ENCODE data around the gene PLGRKT. TPM values are rescaled to one million over a fixed set of nuclear protein-coding genes. Genes with fewer than 3 reads are reported as not detected.
"Not testable (repeated sequence)": the region's sequence is repeated elsewhere in the genome, so short reads cannot be mapped to it uniquely, and the experiment has no call there.

The PLGRKT gene
- 10 to 100 TPM; 50.9 to 86.3 TPM for total RNA-seq
- long read RNA-seq, transcript PLGRKT-201 (6 exons, 932 nt) = major isoform, 51 of 62 reads
- long read RNA-seq, partial matches to known transcripts = 5 of 62 reads
- long read RNA-seq, other reads (novel, unspliced or antisense) = 6 of 62 reads

- ATAC-seq (peak; percentile 92), DNase-seq (peak; percentile 95 to 98)
- intact Hi-C loops (cut with DNase I, micrococcal nuclease) = no loop called here
Observed at GRCh38 chr9:5437254-5438216, at the start of gene PLGRKT. Gene PLGRKT (minus strand): TSS chr9:5437925. CDS start chr9:5431977, 5,948 bp downstream.

- ATAC-seq = no peak
- intact Hi-C loops (cut with DNase I, micrococcal nuclease) = no loop called here
- no peak for DNase-seq
Observed at GRCh38 chr9:5486988-5487387, 49.3 kb upstream of the PLGRKT start.

GRCh38 chr9:5485378-5486085 is 47.8 kb upstream of the PLGRKT start:
- intact Hi-C loops (cut with DNase I, micrococcal nuclease) = no loop called here
- DNase-seq = no peak
- no peak for ATAC-seq

GRCh38 chr9:5483306-5483705 is 45.6 kb upstream of the PLGRKT start:
- intact Hi-C loops (cut with DNase I, micrococcal nuclease) = no loop called here
- ATAC-seq = no peak
- no peak for DNase-seq

- intact Hi-C loops (cut with DNase I, micrococcal nuclease) = no loop called here
- ATAC-seq (no peak), DNase-seq (no peak)
Observed at GRCh38 chr9:5482194-5482593, 44.5 kb upstream of the PLGRKT start.

- intact Hi-C loops (cut with DNase I, micrococcal nuclease) = no loop called here
- ATAC-seq (no peak), DNase-seq (no peak)
Observed at GRCh38 chr9:5481322-5482040, 43.8 kb upstream of the PLGRKT start.

- DNase-seq = no peak
- no peak for ATAC-seq
- intact Hi-C loops (cut with DNase I, micrococcal nuclease) = no loop called here
Observed at GRCh38 chr9:5480919-5481318, 43.2 kb upstream of the PLGRKT start.

GRCh38 chr9:5479994-5480694 is 42.4 kb upstream of the PLGRKT start:
- ATAC-seq (no peak), DNase-seq (no peak)
- intact Hi-C loops (cut with DNase I, micrococcal nuclease) = no loop called here

GRCh38 chr9:5478206-5478605 is 40.5 kb upstream of the PLGRKT start:
- no peak for ATAC-seq
- no peak for DNase-seq
- intact Hi-C loops (cut with DNase I, micrococcal nuclease) = no loop called here

- ATAC-seq; intact Hi-C loops (cut with DNase I, micrococcal nuclease); DNase-seq: not testable (repeated sequence)
Observed at GRCh38 chr9:5475611-5476010, 37.9 kb upstream of the PLGRKT start.

GRCh38 chr9:5470816-5471215 is 33.1 kb upstream of the PLGRKT start:
- no peak for DNase-seq
- no peak for ATAC-seq
- intact Hi-C loops (cut with DNase I, micrococcal nuclease) = no loop called here

- no peak for ATAC-seq
- intact Hi-C loops (cut with DNase I, micrococcal nuclease) = no loop called here
- no peak for DNase-seq
Observed at GRCh38 chr9:5470122-5470521, 32.4 kb upstream of the PLGRKT start.

- intact Hi-C loops (cut with DNase I, micrococcal nuclease) = no loop called here
- ATAC-seq (no peak), DNase-seq (no peak)
Observed at GRCh38 chr9:5468850-5469249, 31.1 kb upstream of the PLGRKT start.

- intact Hi-C loops (cut with DNase I, micrococcal nuclease) = no loop called here
- ATAC-seq = no peak
- DNase-seq = no peak
Observed at GRCh38 chr9:5466766-5467165, 29.0 kb upstream of the PLGRKT start.

GRCh38 chr9:5466005-5466404 is 28.3 kb upstream of the PLGRKT start:
- no peak for ATAC-seq
- DNase-seq = no peak
- intact Hi-C loops (cut with DNase I, micrococcal nuclease) = no loop called here

- intact Hi-C loops (cut with DNase I, micrococcal nuclease) = not testable (repeated sequence)
Observed at GRCh38 chr9:5464831-5465330, 27.2 kb upstream of the PLGRKT start.

GRCh38 chr9:5460157-5460556 is 22.4 kb upstream of the PLGRKT start:
- ATAC-seq = no peak
- DNase-seq = no peak
- intact Hi-C loops (cut with DNase I, micrococcal nuclease) = no loop called here

More at GRCh38 chr9:5464831-5465330, 27.2 kb upstream of the PLGRKT start:
- not testable (repeated sequence) for ATAC-seq, DNase-seq

- intact Hi-C loops (cut with DNase I, micrococcal nuclease) = loop anchor here in 1 of 2 donors (10.0 kb wide), 1 partner anchor 135 kb away; no protein-coding TSS in a partner anchor
- no peak for DNase-seq
- ATAC-seq = no peak
Observed at GRCh38 chr9:5459289-5459829, 21.6 kb upstream of the PLGRKT start.

Measured in left colon (tissue), 2 donors.